Activated CD8-positive, alpha-beta memory T cell treated with anti-CD3 and anti-CD28 coated beads for 1 hour (primary cell): ENCODE results near the gene POU2F1.

Source experiments
- DNase-seq, 2 donors: peaks; one replicate each; pipeline ENCODE4 v3.0.0-alpha.2; 2020; ENCODE audit warnings: low read depth in 1 of 2; ENCODE audit errors: extremely low read depth in 1 of 2

Gene POU2F1

DNA sequence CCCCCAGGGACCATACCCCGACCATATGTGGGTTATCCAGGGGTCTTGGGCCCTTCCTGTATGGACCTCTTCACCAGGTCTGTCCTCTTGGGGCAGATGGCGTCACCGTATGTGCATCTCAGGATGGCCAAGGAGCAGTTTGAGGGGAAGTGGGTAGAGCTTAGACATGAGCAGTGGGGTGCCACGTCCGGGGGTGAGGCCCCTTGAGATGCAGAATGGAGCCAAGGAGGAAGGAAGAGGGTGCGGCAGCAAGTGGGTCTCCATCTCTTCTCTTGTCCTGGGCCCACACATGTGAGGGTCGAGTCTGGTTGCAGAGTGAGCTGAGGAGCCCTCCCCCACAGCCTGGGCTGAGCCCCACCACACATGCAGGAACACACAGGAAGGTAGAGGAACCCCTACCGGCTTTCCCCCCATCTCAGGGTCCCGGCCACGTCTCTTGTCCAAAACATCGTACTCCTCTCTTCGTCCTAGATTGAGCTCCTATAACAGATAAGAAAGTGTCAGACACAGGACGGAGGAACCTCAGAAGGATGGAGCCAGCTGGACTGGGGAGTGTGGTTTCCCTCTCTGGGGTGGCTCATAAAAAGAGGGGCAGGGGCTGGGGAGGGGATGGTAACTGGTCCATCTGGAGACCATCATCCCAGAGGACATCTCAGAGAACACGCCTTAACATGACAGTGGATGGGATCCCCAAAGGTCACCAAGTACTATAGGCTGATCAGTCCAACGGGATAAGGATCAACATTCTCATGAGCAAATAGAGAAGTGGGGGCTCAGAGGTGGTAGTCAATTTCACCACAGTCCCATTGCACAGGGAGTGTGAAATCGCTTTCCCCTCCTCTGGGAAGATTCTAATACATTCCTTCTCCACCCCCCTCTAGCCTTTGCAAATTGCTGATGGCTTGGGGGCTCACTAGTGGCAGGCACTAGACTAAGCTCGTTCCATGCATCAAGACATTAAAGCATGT, 217.8 kb downstream of the POU2F1 start:
- no peak for DNase-seq

DNA sequence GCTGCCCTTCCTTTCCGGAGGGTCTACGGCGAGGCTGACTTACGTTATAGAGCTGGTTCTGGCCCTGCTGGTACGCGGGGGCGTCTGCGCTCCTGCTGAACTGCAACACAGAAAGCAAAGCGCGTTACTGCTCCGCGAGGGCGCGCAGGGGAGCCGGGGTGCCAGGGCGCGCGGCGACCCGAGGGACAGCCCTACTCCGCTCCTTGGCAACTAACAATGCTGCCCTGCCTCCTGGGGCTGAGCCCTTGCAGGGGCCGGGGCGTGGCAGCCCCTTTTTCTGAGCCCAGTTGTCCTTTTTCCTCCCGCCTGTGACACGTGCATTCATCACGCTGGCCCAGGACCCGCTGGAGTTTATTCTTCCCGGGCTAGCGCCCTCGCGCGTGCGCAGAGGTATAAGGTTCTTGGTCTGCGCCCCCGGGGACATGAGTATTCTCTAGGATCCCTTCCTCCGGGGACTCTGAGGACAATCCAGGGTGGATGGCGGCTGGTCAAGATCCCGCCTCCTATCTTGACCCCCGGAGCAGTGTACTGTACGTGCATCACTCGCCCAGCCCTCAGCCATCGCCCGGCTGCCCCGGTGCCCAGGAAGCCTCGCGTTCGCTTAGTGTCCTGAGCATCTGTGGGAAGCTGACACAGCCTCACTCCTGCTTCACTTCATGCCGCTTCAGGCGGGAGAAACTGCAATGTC, 218.8 kb downstream of the POU2F1 start:
- DNase-seq: no peak

GRCh38 chr1:167440345-167440744, 219.7 kb downstream of the POU2F1 start:
- DNase-seq: no peak

DNA sequence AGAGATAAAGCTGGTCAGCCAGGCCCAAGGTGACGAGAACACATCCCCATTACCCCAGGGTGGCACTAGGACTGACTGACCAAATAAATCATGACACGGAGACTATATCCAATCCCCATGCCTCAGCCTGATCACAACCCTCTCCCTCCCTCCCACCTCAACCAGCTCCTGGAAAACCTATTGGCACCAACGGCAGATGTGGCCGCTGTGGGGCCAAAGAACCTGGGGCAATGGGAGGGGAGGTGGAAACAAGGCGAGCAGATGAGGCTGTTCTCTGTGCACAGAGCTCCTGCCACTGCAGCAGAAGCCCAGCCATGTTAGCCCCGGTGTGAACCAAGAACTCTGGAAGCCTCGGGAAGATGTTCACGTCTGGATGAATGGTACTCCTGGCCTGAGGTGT, 220.1 kb downstream of the POU2F1 start:
- DNase-seq: no peak

DNA sequence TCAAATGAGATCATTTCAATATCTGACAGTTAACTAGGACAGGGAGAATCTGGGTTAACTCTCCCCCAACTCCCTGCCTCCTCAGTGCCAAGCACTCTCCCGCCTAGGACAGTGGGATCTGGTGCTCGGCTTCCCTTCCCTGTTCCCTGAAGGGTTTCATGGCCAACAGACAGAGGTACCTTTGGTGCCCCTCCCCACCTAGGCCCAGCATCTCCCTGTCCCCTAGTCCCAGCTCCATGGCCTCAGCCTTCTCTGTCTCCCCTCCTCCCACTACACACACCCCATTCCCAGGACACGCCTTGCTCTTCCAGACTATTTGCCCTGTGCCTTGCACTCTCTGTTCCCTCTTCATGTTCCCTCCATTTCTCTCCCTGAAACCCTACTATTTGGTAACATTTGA, 220.5 kb downstream of the POU2F1 start:
- no peak for DNase-seq

DNA sequence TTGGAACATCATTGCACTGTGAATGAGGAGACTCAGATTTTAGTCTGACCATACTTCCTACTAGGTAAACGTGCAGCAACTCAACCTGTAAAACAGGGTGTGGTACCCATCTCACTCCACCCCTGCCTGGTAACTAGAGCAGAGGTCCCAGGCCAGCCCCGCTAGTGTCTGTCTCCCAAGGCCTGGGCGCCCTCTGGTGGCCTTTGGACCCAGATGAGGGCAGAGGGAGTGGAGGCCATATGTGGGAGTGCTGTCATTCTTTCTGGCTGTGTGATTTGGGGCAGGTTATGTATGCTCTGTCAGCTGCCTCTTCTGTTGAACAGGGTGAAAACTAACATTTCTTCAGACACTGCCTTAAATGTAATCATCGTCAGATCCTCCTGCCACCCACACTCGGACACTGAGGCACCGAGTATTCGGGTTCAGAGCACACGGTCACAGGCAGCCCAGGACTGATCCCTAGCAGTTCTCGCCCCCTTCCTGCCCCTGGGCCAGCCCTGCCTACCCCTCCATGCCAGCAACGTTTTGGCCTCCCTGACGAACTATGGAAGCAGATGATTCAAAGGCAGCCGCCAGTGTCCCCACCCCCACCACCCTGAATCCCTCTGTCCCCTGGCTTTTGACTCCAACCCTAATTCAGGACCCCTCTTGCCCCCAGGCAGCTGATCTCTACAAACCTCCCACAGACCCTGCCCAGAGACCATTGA, 221.6 kb downstream of the POU2F1 start:
- peak; percentile 67 to 81 for DNase-seq

DNA sequence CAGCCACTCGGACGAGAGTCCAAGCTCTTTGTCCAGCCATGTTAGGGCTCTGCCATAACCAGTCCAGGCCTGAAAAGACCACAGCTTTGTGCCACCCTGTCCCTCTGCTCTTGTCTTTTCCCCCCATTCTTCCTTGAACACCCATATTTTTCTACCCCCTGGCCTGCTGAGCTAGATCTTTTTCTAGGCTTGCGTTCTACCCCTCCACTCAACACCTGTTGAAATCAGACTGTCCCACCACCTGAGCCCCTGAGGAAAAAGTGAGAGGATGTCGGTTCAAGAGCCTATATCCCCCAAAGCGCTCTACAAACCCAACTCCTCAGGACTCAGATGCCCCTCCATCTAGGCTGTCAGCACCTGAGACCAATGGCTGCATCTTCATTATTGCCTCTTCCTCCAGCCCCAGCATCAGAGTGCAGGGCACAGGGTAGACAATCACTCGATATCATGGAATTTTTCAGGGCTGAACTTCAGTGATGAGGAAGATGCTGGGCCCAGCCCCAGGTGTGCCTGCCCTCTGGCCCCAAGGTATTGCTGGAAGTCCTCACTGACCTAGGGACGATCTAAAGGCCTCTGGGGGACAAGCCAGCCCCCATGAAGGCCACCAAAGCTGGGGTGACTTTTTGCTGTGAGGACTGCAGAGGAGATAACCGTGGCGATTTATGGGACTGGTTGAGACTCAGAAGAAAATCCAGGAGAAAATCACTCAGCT, 222.3 kb downstream of the POU2F1 start:
- no peak for DNase-seq

DNA sequence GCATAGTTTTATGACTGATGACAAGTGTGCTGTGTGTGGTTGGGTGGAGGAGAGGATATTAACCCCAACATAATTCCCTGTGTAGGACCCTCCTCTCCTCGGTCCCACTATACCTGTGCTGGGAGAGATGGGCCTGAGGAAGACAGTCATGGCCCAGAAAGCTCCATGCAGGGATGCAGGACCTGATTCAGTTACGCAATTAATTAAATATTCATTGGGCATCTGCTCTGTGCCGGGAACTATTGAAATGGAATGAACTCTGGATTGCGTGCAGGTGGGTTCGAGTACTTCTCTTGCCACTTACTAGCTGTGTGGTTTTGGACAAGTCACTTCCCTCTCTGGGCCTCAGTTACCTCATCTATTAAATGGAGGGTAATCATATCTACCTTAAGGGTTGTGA, 223.1 kb downstream of the POU2F1 start:
- no peak for DNase-seq

DNA sequence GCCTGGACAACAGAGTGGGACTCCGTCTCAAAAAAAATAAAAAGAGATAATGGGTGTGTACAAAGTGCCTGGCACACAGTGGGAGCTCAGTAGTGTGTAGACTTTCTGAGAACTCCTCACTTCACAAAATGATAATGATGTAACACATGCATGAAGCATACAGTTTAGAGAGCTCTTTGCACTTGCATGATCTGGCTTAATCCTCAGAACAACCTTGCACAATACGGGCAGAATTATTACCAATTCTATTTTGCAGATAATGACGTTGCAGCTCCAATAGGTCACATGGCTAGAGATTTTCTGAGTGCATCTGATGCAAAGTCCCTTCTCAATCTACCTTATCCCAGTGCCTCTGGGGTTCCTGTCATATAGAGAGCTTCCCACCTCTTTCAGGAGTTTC, 226.3 kb downstream of the POU2F1 start:
- DNase-seq: no peak

DNA sequence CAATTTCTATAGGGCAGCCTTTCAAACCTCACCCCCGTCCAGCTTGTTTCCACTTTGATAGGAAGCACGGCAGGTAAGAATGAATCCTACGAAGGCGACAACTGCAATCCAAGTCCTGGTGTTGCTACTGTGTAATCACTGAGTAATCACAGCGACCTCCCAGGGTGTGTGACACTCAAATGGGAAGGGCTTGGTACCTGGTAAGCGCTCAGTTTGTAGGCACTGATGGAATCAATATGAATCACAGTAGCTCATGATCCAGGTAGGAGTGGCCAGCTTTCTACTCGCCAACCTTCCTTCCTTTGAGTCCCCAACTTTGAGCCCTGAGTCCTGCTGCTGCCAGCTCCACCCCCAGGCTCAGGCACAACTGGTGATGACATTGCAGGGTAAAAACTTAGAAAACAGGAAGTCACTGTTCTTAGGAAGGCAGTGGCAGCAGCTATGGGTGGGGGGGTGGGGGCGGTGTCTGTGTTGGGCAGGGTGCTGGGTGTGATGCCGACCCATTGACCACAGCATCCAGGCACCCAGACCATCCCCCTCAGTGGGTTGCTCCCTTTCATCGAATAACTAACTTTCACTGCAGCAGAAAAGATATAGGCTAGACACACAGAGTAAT, 226.9 kb downstream of the POU2F1 start:
- DNase-seq: peak in 1 of 2 donors; percentile 55

DNA sequence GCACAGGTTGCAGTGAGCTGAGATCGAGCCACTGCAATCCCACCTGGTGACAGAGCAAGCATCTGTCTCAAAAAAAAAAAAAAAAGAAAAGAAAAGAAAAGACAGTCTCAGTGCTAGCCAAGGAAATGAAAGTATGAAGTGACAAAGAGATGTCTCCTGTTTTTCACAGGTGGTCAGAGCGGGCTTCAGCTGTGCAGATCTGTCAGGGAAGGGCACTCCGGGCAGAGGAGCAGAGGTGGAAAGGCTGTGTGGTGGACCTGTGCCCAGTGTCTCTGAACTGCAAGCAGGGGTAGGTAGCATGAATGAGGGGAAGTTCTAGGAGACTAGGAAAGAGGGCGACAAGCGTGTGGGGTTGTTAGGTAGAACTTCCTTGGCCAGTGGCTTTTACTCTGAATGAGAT, 230.2 kb downstream of the POU2F1 start:
- no peak for DNase-seq

- no peak for DNase-seq
These were observed 231.8 kb downstream of the POU2F1 start for GRCh38 chr1:167452483-167452882.

DNA sequence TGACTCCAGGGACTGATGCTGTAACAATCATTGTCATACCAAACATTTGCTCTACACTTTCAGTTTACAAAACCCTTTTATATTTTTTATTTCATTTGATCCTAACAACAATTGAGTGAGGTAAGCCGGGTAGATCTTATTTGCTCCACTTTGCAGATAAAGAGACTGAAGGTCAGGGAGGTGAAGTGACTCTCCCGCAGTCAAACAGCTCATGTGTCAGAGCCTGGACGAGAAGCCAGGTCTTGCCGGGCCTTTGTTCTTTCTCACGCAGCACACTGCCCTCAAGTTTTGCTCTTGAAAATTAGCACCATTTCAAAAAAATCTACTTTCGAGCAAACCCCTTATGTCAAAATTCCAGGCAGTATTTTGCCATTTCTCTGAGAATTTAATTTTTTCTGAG, 232.4 kb downstream of the POU2F1 start:
- DNase-seq: no peak

GRCh38 chr1:167454304-167454893, 233.7 kb downstream of the POU2F1 start:
- no peak for DNase-seq

DNA sequence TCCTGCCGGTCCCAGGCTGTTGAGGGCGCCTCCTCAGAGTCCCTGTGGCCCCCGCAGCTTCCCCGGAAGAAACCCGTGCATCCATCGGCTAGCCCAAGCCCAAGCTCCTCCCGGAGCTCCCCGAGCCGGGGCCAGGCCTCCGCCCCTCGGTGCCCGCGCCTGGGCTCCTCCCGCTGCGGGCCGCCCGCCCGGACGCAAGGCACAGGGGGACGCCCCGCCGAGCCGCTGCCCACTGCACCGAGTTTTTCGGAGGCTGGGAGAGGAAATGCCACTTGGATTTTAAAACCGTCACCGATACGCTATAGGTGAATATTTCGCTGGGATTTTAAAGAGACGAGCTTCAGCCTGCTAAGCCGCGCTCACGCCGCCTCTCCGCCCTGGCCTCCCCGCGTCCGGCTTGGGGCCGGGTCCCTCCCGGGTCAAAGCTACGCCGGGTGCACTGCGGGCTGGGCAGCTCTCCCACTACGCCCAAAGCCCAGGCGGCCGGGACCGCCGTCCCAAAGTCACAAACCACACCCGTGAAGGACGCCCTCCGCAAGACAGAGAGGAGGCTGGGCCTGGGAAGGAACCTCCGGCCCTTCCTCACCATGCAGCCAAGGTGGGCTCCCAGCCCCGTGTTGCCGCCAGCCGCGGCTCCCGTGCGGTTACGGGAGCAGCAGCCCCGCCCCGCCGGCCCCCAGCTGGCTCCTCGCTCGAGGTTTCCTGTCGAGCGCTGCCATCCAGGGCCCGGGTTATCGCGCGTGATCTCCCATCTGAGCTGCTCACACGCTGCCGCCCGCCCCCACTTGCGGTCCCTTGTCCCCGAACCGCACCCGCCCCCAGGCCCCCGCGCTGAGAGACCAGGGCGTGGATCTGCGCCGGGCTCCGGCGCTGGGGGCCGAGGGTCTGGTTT, 234.5 kb downstream of the POU2F1 start:
- DNase-seq: peak in 1 of 2 donors; percentile 63

DNA sequence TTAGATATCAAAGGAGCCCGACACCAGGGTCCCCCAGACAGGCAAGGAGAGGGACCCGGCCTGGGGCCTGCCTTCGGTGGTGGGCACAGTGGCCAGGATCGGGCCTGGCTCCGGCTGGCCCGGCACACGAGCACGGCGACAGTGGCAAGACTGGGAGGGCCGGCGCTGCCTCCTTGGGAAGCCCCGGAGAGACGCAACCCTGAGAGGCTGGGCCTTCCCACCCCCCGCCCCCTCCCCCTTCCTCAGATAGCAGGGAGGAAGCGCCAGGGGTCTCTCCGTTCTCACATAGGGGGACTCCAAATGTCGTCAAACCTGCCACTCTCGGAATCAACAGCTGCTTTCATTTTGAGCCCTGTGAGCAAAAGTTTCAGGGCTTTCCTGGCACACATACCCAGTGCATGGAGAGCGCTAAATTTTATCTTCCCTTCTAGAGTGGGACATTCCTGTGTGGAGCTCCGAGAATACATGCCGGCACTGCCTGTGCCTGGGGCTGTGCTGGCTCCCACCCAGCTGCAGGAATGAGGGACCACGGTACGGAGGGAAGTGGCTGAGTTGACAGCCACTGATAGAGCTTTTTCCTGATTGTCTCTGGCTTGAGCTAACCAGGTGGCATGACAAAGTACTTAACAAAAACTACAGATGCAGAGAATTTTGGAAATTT, 235.2 kb downstream of the POU2F1 start:
- no peak for DNase-seq

- DNase-seq: no peak
These were observed 235.8 kb downstream of the POU2F1 start for GRCh38 chr1:167456524-167456923.

GRCh38 chr1:167456926-167457325, 236.2 kb downstream of the POU2F1 start:
- no peak for DNase-seq
